GM23338 (cell line): ENCODE measurements around the gene SBNO1. TPM values are rescaled to one million over a fixed set of nuclear protein-coding genes. Genes with fewer than 3 reads are reported as not detected.
A peak's percentile ranks its signal among the peaks of the same experiment; 100 is the strongest.

Experiments used
- ATAC-seq: fragments of 200-7000 bp; cut with Tn5 transposase; 3 replicates; pipeline ENCODE4 v1.9.1; 2020
- DNase-seq: peaks from one replicate; pipeline ENCODE4 v3.0.0-alpha.2; 2015; ENCODE audit warnings: low spot score
- H2AFZ ChIP-seq: fragments of 200-600 bp; sonication (generic); 2 replicates; pipeline ENCODE4 v1.8.0; 2016; ENCODE audit warnings: antibody characterized with exemption, mild to moderate bottlenecking, moderate library complexity
- H3F3A ChIP-seq: fragments of 200-600 bp; sonication (generic); replicated peaks from 2 replicates; pipeline ENCODE4 v1.8.0; 2017; ENCODE audit warnings: antibody characterized with exemption, mixed run types, low read depth
- H3K27ac ChIP-seq: fragments of 200-600 bp; sonication (generic); 2 replicates; pipeline ENCODE4 v1.6.1; 2016; ENCODE audit warnings: low read depth
- H3K27me3 ChIP-seq: fragments of 200-600 bp; sonication (generic); 2 replicates; pipeline ENCODE4 v1.8.0; 2016; ENCODE audit warnings: mild to moderate bottlenecking, mixed run types, moderate library complexity; ENCODE audit not compliant: insufficient read depth
- H3K36me3 ChIP-seq: fragments of 200-600 bp; sonication (generic); 2 replicates; pipeline ENCODE4 v1.8.0; 2016; ENCODE audit warnings: mild to moderate bottlenecking; ENCODE audit not compliant: insufficient read depth
- H3K4me1 ChIP-seq: fragments of 200-600 bp; sonication (generic); 2 replicates; pipeline ENCODE4 v1.8.0; 2016; ENCODE audit warnings: mild to moderate bottlenecking, moderate library complexity; ENCODE audit not compliant: insufficient read depth
- H3K4me2 ChIP-seq: fragments of 200-600 bp; sonication (generic); 2 replicates; pipeline ENCODE4 v1.7.1; 2017; ENCODE audit warnings: mixed run types
- H3K4me3 ChIP-seq: fragments of 200-600 bp; sonication (generic); 2 replicates; pipeline ENCODE4 v1.6.1; 2016; ENCODE audit warnings: mixed run types
- H3K79me2 ChIP-seq: fragments of 200-600 bp; sonication (generic); replicated peaks from 2 replicates; pipeline ENCODE4 v1.8.0; 2017; ENCODE audit warnings: mild to moderate bottlenecking; ENCODE audit not compliant: insufficient read depth
- H3K9me2 ChIP-seq: fragments of 200-600 bp; sonication (generic); 2 replicates; pipeline ENCODE4 v1.8.0; 2017; ENCODE audit not compliant: insufficient read depth
- H4K20me1 ChIP-seq: fragments of 200-600 bp; sonication (generic); replicated peaks from 2 replicates; pipeline ENCODE4 v1.8.0; 2017; ENCODE audit warnings: mild to moderate bottlenecking; ENCODE audit not compliant: insufficient read depth
- H3K27ac Mint-ChIP-seq: 2 replicates; pipeline ENCODE4 v1.8.0; 2020; ENCODE audit warnings: inconsistent platforms, mild to moderate bottlenecking, moderate library complexity, mixed read lengths
- H3K27me3 Mint-ChIP-seq: 3 replicates; pipeline ENCODE4 v1.8.0; 2022; ENCODE audit warnings: low read depth, mild to moderate bottlenecking, moderate library complexity, mixed read lengths, inconsistent platforms; ENCODE audit not compliant: insufficient read depth, poor library complexity
- H3K36me3 Mint-ChIP-seq: 3 replicates; pipeline ENCODE4 v1.8.0; 2021; ENCODE audit warnings: low read depth, mild to moderate bottlenecking, inconsistent platforms, moderate library complexity, mixed read lengths
- H3K4me1 Mint-ChIP-seq: 3 replicates; pipeline ENCODE4 v1.8.0; 2020; ENCODE audit warnings: mild to moderate bottlenecking, inconsistent platforms, mixed read lengths
- H3K4me3 Mint-ChIP-seq: 3 replicates; pipeline ENCODE4 v1.8.0; 2021; ENCODE audit warnings: moderate library complexity, mild to moderate bottlenecking, inconsistent platforms, mixed read lengths
- H3K9me3 Mint-ChIP-seq: 3 replicates; pipeline ENCODE4 v1.8.0; 2020; ENCODE audit warnings: moderate library complexity, mild to moderate bottlenecking, inconsistent platforms, mixed read lengths
- CREB1 ChIP-seq: fragments of 250-450 bp; sonication (Bioruptor Pico); IDR thresholded peaks from 2 replicates; pipeline ENCODE4 v1.5.0; 2020; ENCODE audit warnings: low read depth, mild to moderate bottlenecking, moderate library complexity
- CTCF ChIP-seq, 2 experiments: fragments of 200-600 bp in 1 of 2; sonication (generic) in 1 of 2; conservative IDR thresholded peaks; 2 replicates each; pipeline versions ENCODE4 v1.5.1 to v1.6.1; 2016 to 2017; ENCODE audit warnings: antibody characterized with exemption in 2 of 2, low read depth in 2 of 2, mild to moderate bottlenecking in 2 of 2, moderate library complexity in 1 of 2
- ETS1 ChIP-seq: IDR thresholded peaks from 2 replicates; pipeline ENCODE4 v1.6.1; 2016; ENCODE audit warnings: antibody characterized with exemption
- EZH2 ChIP-seq: fragments of 200-600 bp; sonication (generic); IDR thresholded peaks from one replicate; pipeline ENCODE4 v1.8.0; 2017; ENCODE audit warnings: antibody characterized with exemption, mild to moderate bottlenecking, low read depth; ENCODE audit not compliant: unreplicated experiment
- EZH2phosphoT487 ChIP-seq: fragments of 200-600 bp; sonication (generic); IDR thresholded peaks from one replicate; pipeline ENCODE4 v1.8.1; 2018; ENCODE audit warnings: antibody characterized with exemption; ENCODE audit not compliant: unreplicated experiment
- JUNB ChIP-seq: IDR thresholded peaks from one replicate; pipeline ENCODE4 v1.6.1; 2016; ENCODE audit warnings: antibody characterized with exemption; ENCODE audit not compliant: unreplicated experiment
- NANOG ChIP-seq: IDR thresholded peaks from 2 replicates; pipeline ENCODE4 v1.6.1; 2016; ENCODE audit warnings: antibody characterized with exemption, borderline replicate concordance
- POLR2AphosphoS5 ChIP-seq: IDR thresholded peaks from 2 replicates; pipeline ENCODE4 v1.6.1; 2016; ENCODE audit warnings: antibody characterized with exemption, low read depth
- REST ChIP-seq: IDR thresholded peaks from one replicate; pipeline ENCODE4 v1.6.1; 2018; ENCODE audit warnings: antibody characterized with exemption; ENCODE audit not compliant: unreplicated experiment
- STAT1 ChIP-seq: IDR thresholded peaks from one replicate; pipeline ENCODE4 v1.6.1; 2016; ENCODE audit warnings: antibody characterized with exemption; ENCODE audit not compliant: unreplicated experiment
- ZNF114 ChIP-seq: fragments of 250-450 bp; sonication (Bioruptor Pico); IDR thresholded peaks from 2 replicates; pipeline ENCODE4 v1.5.0; 2020; ENCODE audit warnings: mild to moderate bottlenecking, moderate library complexity
- ZNF331 ChIP-seq: fragments of 250-450 bp; sonication (Bioruptor Pico); IDR thresholded peaks from 2 replicates; pipeline ENCODE4 v1.5.0; 2020; ENCODE audit warnings: low read depth, mild to moderate bottlenecking, moderate library complexity
- ZNF462 ChIP-seq: fragments of 250-450 bp; sonication (Bioruptor Pico); IDR thresholded peaks from 2 replicates; pipeline ENCODE4 v1.5.0; 2020; ENCODE audit warnings: mild to moderate bottlenecking, moderate library complexity
- polyA plus RNA-seq: library from polyadenylated mRNA; unstranded; fragments of >200 nt; fragmentation: Nextera tagmentation; extraction: Ambion mirVana; gene quantifications from 2 replicates; pipeline ENCODE4 v1.2.1, GENCODE V29; 2016
- total RNA-seq: library from RNA; depleted of rRNA; stranded (reverse); fragments of >200 nt; shearing (Covaris generic); gene quantifications from 2 replicates; pipeline ENCODE4 v1.2.3, GENCODE V29; 2014

SBNO1 gene
- total and polyA plus RNA-seq, 2 experiments from 2014 or later: 34.9 to 49.5 TPM

- Histone ChIP-seq H3K79me2 (peaks cover 62% of the 10 kb centered on the region), H3K27ac (0 out of 2 replicates have a peak overlapping the region, but pooled peaks have one; percentile 34), H3K4me3 (peak overlapping the region; percentile 97), H4K20me1 (peaks cover 44% of the 10 kb centered on the region), H3K9me2 (no peaks in the 10 kb centered on the region), H3K4me1 (0 out of 2 replicates have a peak, but pooled peaks cover 4% of the 10 kb centered on the region), H3K36me3 (no peaks in the 10 kb centered on the region), H3F3A (0 out of 2 replicates have a peak, but pooled peaks cover 2% of the 10 kb centered on the region), H3K4me2 (peak overlapping the region; percentile 88), H3K27me3 (no peaks in the 10 kb centered on the region), H2AFZ (no peak overlapping the region)
- peaks cover 12% of the 10 kb centered on the region for H3K27me3 Mint-ChIP-seq
- ATAC-seq (no peak), DNase-seq (no peak)
- no peaks in the 10 kb centered on the region for H3K9me3 Mint-ChIP-seq
- H3K4me3 Mint-ChIP-seq: peak overlapping the region; percentile 88
- H3K4me1 Mint-ChIP-seq: peaks cover 11% of the 10 kb centered on the region
- no peaks in the 10 kb centered on the region; the same call in 1 of the 3 replicates for H3K36me3 Mint-ChIP-seq
- peak overlapping the region; percentile 93 for H3K27ac Mint-ChIP-seq
- TF ChIP-seq POLR2AphosphoS5: no peak
- no peak for TF ChIP-seq STAT1
- no peak for TF ChIP-seq REST
- no peak for TF ChIP-seq ZNF462 (CRISPR knock-in tag)
- no peak for TF ChIP-seq EZH2
- no peak for TF ChIP-seq JUNB
- TF ChIP-seq CREB1 (CRISPR knock-in tag): no peak
- TF ChIP-seq ETS1: no peak
- TF ChIP-seq ZNF331 (CRISPR knock-in tag): no peak
- TF ChIP-seq EZH2phosphoT487: no peak
- TF ChIP-seq ZNF114: no peak
- TF ChIP-seq NANOG: no peak
- no peak for TF ChIP-seq CTCF (conservative IDR thresholded peaks at IDR 0.05; ENCODE audit: low read depth in 2 of 2)
Measured at GRCh38 chr12:123363390-123363739, 1.3 kb downstream of the SBNO1 start.
